Measurements from ENCODE around the gene VOPP1. TPM values are rescaled to one million over a fixed set of nuclear protein-coding genes. Genes with fewer than 3 reads are reported as not detected.
A peak's percentile ranks its signal among the peaks of the same experiment; 100 is the strongest.

Gene VOPP1
- total and polyA plus RNA-seq, 5 experiments from 2014 or later = 19.5 to 48.9 (median 31.5) TPM

DNA sequence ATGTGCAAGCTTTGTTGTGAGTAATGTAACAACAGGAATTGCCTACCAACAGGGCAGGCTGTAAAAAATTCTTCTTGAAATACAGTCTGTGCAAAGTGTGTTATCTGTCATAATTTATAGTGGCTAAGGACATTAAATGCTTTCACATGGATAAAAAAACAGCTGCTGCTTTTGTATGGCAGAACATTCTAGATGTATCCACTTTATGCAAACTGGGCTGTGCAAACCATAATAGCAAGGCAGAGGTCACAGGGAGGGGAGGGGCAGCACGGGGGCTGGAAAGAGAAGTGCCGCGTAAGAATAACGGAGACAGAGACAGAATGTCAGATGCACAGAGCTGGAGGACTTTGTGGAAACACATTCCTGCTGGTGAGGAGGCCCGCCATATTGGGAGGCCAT lies 86.1 kb downstream of the VOPP1 start:
- H3K27ac Mint-ChIP-seq = no peak overlapping the region
- H3K27me3 Mint-ChIP-seq = no peaks in the 10 kb centered on the region
- H3K36me3 Mint-ChIP-seq = peaks cover 0 to 70% (median 20%) of the 10 kb centered on the region in 3 donors
- no peak overlapping the region for H3K4me3 Mint-ChIP-seq
- ATAC-seq (no peak), DNase-seq (no peak)
- peaks cover 32 to 62% (median 47%) of the 10 kb centered on the region in 4 donors for H3K4me1 Mint-ChIP-seq
- POLR2A ChIA-PET = no interaction called here
- H3K9me3 Mint-ChIP-seq = no peaks in the 10 kb centered on the region

DNA sequence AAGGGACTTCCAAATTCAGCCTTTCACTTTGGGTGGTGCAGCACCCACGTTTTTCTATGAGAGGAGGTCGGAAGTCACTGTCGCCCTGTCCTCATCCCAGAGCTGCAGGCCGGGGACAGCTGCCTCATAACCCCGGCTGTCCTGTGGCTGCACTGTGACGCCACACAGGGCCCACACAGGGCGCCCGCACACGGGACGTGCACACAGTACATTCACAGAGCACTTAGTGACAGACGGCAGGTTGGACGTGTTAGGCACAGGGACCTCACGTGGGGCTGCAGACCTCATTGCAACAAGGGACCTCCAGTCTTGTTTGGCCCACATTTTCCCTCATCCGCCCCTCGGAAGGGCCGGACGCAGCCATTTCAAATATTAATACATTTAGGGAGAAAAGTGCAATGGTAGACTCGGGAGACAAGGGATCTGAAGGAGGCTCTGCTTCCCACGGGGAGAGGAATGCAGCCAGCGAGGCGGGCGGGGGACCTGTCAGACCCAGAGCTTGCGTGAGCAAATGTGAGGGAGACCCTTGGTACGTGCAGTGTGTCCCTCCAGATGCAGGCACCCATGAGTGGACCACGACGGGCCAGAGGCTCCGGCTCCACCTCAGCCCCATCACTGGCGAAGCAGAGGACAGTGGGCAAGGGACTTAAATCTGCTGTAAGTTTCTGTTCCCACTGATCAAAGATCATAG lies 86.7 kb downstream of the VOPP1 start:
- DNase-seq = no peak

DNA sequence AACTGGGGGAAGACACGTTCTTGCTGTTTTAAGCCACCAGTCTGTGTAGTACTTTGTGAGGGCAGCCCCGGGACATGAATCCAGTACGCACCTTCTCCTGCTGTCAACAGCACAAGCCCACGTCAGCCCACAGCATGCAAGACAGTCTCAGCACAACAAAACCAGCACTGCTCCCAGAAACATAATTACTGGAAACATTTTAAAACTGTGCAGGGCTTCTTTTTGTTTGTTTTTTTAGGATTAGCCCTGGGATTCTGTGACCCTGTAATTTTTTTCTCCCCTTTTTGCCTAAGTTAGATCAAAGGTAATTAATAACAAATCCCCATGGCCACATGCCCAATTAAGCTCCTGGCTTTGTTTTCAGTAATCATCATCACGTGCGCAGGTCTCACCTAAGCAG lies 87.5 kb downstream of the VOPP1 start:
- Mint-ChIP-seq H3K4me3 (no peak overlapping the region), H3K27ac (peak overlapping the region in 7 of 10 donors; percentile 23 to 83 (median 47))

More for the DNA sequence above, 86.7 kb downstream of the VOPP1 start:
- no peaks in the 10 kb centered on the region for H3K27me3 Mint-ChIP-seq
- ATAC-seq = no peak
- peak overlapping the region in 3 of 10 donors; percentile 34 to 69 (median 64) for H3K27ac Mint-ChIP-seq
- no peak overlapping the region for H3K4me3 Mint-ChIP-seq
- H3K36me3 Mint-ChIP-seq = peaks cover 0 to 65% (median 18%) of the 10 kb centered on the region in 3 donors
- peaks cover 36 to 68% (median 51%) of the 10 kb centered on the region in 4 donors for H3K4me1 Mint-ChIP-seq
- H3K9me3 Mint-ChIP-seq = no peaks in the 10 kb centered on the region
- POLR2A ChIA-PET = no interaction called here

GRCh38 chr7:55484241-55484640 lies 88.1 kb downstream of the VOPP1 start:
- peaks cover 33 to 66% (median 47%) of the 10 kb centered on the region in 4 donors for H3K4me1 Mint-ChIP-seq
- H3K4me3 Mint-ChIP-seq = no peak overlapping the region
- no peaks in the 10 kb centered on the region for H3K9me3 Mint-ChIP-seq
- H3K36me3 Mint-ChIP-seq = peaks cover 0 to 51% (median 10%) of the 10 kb centered on the region in 3 donors
- POLR2A ChIA-PET = no interaction called here
- ATAC-seq (no peak), DNase-seq (no peak)
- H3K27ac Mint-ChIP-seq = peak overlapping the region in 9 of 10 donors; percentile 1 to 83 (median 55)
- H3K27me3 Mint-ChIP-seq = no peaks in the 10 kb centered on the region

More for the DNA sequence above, 87.5 kb downstream of the VOPP1 start:
- POLR2A ChIA-PET = no interaction called here
- Mint-ChIP-seq H3K4me1 (peaks cover 38 to 72% (median 50%) of the 10 kb centered on the region in 4 donors), H3K36me3 (peaks cover 0 to 57% (median 16%) of the 10 kb centered on the region in 3 donors), H3K27me3 (no peaks in the 10 kb centered on the region), H3K9me3 (no peaks in the 10 kb centered on the region)
- ATAC-seq (no peak), DNase-seq (no peak)

DNA sequence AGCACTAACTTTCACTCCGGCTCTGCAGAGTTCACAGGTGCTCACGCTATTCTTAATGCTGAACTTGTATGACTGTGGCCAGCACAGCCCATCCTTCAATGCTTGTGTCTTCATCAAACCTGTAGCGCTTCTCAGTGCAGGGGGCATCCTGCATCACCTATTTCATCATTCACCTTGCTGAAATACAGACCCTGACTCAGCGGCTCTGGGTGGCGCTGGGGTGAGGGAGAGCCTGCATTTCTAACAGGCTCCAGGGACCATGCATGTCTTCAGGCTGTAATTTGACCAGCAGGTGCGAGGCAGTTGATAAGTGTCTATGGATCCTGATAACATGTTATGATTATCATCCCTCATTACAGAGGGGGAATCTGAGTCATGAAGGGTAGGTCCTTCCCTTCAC lies 89.3 kb downstream of the VOPP1 start:
- Mint-ChIP-seq H3K36me3 (peaks cover 0 to 39% (median 5%) of the 10 kb centered on the region in 3 donors), H3K4me3 (no peak overlapping the region), H3K9me3 (no peaks in the 10 kb centered on the region), H3K27ac (peak overlapping the region in 6 of 10 donors; percentile 28 to 79 (median 50)), H3K4me1 (peaks cover 31 to 64% (median 46%) of the 10 kb centered on the region in 4 donors), H3K27me3 (no peaks in the 10 kb centered on the region)
- POLR2A ChIA-PET = interaction anchor here (0.7 kb wide), 1 partner anchor 89 kb away, joined by 4 read pairs; the partner anchor contains the start of gene VOPP1
- no peak for DNase-seq
- no peak for ATAC-seq

- H3K27ac Mint-ChIP-seq = peak overlapping the region in 5 of 10 donors; percentile 32 to 56 (median 43)
These were observed 91.1 kb downstream of the VOPP1 start for GRCh38 chr7:55481155-55481554.

GRCh38 chr7:55478700-55479099 lies 93.6 kb downstream of the VOPP1 start:
- H3K27ac Mint-ChIP-seq = peak overlapping the region in 9 of 10 donors; percentile 0 to 90 (median 57)
- no peaks in the 10 kb centered on the region for H3K27me3 Mint-ChIP-seq
- DNase-seq (no peak), ATAC-seq (no peak)
- H3K36me3 Mint-ChIP-seq = peaks cover 0 to 9% (median 6%) of the 10 kb centered on the region in 3 donors
- H3K9me3 Mint-ChIP-seq = no peaks in the 10 kb centered on the region
- H3K4me1 Mint-ChIP-seq = peaks cover 52 to 75% (median 69%) of the 10 kb centered on the region in 4 donors
- POLR2A ChIA-PET = interaction anchor here (0.7 to 0.9 kb wide), 3 partner anchors 9 to 113 kb away, joined by 3 to 4 read pairs (median 4); no protein-coding TSS in a partner anchor
- H3K4me3 Mint-ChIP-seq = peak overlapping the region in 2 of 10 donors; percentile 34 to 43

More at GRCh38 chr7:55481155-55481554, 91.1 kb downstream of the VOPP1 start:
- no peak overlapping the region for H3K4me3 Mint-ChIP-seq
- peaks cover 0 to 25% (median 7%) of the 10 kb centered on the region in 3 donors for H3K36me3 Mint-ChIP-seq
- H3K4me1 Mint-ChIP-seq = peaks cover 47 to 72% (median 59%) of the 10 kb centered on the region in 4 donors
- no peaks in the 10 kb centered on the region for H3K9me3 Mint-ChIP-seq
- H3K27me3 Mint-ChIP-seq = no peaks in the 10 kb centered on the region
- POLR2A ChIA-PET = no interaction called here
- ATAC-seq (no peak), DNase-seq (no peak)

- Mint-ChIP-seq H3K4me3 (peak overlapping the region in 1 of 10 donors; percentile 10), H3K4me1 (peaks cover 50 to 76% (median 71%) of the 10 kb centered on the region in 4 donors), H3K9me3 (no peaks in the 10 kb centered on the region), H3K27me3 (no peaks in the 10 kb centered on the region), H3K27ac (peak overlapping the region in 8 of 10 donors; percentile 19 to 94 (median 82)), H3K36me3 (peaks cover 0 to 7% (median 4%) of the 10 kb centered on the region in 3 donors)
- POLR2A ChIA-PET = no interaction called here
- ATAC-seq (no peak), DNase-seq (no peak)
These were observed 94.4 kb downstream of the VOPP1 start for GRCh38 chr7:55477781-55478374.

DNA sequence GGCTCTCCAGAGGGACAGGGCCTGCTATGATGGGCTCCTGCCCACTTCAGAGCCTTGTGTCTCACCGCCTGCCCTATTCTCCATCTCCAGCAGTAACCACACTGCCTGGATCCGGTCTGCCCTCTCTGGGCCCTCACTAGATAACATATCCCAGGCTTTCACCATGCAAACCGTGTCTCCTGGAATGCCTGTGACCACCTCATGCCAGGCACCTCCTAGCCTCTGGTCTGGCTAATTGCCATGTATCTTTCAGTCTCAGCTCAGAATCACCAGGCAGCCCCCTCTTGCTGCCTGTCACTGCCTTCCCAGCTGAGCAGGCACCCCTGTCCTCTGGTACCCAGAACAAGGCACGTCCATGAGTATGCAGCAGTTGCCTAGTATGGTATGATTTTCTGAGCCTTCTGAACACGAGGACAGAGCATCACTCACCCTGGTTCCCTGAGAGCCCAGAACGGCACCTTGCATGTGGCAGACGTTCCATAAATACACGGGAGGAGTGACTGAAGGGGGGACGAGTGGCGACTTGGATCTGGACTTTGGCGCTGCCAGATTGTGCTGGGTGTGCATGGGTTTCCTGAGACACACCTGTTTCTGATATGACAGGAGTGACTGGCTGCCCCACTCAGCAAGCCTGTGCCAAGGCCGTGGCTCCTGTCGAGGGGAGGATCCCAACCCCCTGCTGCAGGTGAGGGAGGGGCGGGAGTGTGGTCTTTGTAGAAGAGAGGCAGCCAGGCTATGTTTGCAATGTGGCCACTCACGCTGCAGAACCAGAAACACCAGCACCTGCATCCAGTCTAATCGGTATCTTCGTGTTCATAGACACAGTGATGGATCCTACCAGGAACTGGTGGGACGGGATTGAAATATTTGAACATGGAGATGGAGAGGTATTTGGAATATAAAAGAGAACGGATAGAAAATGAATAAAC lies 95.2 kb downstream of the VOPP1 start:
- DNase-seq (no peak), ATAC-seq (no peak)
- peaks cover 50 to 76% (median 72%) of the 10 kb centered on the region in 4 donors for H3K4me1 Mint-ChIP-seq
- H3K27ac Mint-ChIP-seq = peak overlapping the region; percentile 36 to 94 (median 85)
- H3K27me3 Mint-ChIP-seq = no peaks in the 10 kb centered on the region
- POLR2A ChIA-PET = no interaction called here
- peaks cover 0 to 6% (median 3%) of the 10 kb centered on the region in 3 donors for H3K36me3 Mint-ChIP-seq
- peak overlapping the region in 9 of 10 donors; percentile 7 to 79 (median 57) for H3K4me3 Mint-ChIP-seq
- no peaks in the 10 kb centered on the region for H3K9me3 Mint-ChIP-seq

DNA sequence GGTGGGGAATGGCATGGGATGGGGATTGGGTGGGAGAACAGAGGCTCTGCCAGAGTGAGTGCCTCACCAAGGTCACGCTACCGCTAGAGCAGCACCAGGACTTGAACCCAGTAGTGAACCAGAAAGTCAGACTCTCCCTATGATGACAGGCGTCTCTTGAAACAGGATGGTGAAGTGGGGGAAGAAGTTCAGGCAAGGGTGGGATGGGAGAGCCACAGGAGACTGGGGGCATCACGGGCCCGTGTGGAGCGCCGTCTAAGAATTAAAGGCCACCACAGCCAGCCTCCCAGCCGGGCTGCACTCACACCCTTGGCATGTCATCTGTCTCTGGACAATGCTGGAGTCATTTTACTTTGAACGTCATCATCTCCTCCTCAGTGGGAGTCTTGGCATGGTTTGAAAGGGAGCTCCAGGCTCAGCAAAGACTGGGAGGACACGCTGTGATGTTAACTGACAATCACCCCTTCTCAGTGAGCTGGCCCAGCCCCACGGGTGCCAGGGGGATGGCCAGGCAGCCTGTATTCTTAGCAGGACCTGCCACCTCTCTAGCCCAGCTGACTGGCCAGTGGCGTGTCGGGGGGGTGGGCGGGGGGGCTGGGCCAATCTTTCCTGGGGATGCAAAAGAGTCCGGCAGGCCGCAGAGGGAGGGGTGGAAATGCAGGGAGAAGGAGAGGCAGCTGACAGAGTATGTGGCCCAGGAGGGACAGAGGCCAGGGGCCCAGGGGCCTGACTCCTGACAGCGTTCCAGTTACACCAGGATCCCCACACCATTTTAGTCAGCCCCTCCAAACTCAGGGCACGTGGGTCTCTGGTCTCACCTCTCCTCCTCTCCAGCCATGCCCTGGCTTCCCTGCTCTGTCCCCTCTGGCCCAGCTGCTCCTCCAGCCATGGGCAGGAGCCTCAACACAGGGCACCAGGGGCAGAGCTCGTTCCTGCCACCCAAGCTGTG lies 96.2 kb downstream of the VOPP1 start:
- DNase-seq (no peak), ATAC-seq (no peak)
- Mint-ChIP-seq H3K4me3 (peak overlapping the region; percentile 43 to 86 (median 72)), H3K4me1 (peaks cover 50 to 79% (median 70%) of the 10 kb centered on the region in 4 donors), H3K27ac (peak overlapping the region; percentile 86 to 96 (median 91)), H3K27me3 (no peaks in the 10 kb centered on the region), H3K9me3 (no peaks in the 10 kb centered on the region), H3K36me3 (peaks cover 0 to 7% (median 3%) of the 10 kb centered on the region in 3 donors)
- POLR2A ChIA-PET = no interaction called here
